GM18519 (cell line): ENCODE results near the gene GPC3.
"Not testable (repeated sequence)": the region's sequence is repeated elsewhere in the genome, so short reads cannot be mapped to it uniquely, and the experiment has no call there.

Experiments
- ATAC-seq: cut with Tn5 transposase; IDR thresholded peaks from one replicate; pipeline ENCODE4 v1.9.1; 2021; ENCODE audit warnings: mild to moderate bottlenecking, moderate library complexity; ENCODE audit not compliant: unreplicated experiment, low FRiP score

Gene GPC3

DNA sequence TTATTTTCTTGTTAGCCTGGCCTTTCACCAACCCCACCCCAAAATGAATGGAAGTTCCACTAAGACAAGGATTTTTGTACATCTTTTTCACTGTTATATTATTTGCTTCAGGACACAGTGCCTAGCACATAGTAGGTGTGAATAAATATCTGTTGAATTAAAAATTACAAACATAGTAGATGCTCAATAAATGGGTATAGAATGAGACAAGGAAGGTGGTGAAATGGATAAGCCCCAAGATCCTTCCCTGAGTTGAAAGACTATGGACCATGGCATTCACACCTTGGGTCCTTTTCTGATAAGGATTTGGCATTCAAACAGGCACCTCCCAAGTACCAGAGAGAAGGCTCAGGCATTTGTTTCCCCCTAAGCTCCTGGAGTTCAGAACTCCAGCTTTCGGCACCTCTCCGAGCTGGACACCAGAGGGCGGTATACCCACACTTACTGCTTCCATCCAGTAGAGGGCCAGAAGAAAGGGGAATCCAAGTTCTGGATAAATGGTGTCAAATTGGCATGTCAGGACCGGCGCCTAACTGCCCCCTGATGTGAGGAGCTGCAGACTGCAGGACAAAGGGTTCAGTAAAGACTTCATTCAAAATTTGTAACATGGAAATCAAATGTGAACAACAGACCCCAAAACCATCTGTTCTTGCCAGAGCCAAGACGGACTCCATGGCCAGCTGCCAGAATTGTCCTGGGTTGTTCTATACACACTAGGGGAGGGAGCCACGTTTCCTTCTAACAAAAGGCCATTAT lies 193.0 kb downstream of the GPC3 start:
- no peak for ATAC-seq

- ATAC-seq: no peak
Measured at GRCh38 chrX:133789829-133790228, 195.6 kb downstream of the GPC3 start.

GRCh38 chrX:133786382-133786781 lies 199.0 kb downstream of the GPC3 start:
- ATAC-seq: no peak

GRCh38 chrX:133783274-133783673 lies 202.1 kb downstream of the GPC3 start:
- ATAC-seq: peak; percentile 77

DNA sequence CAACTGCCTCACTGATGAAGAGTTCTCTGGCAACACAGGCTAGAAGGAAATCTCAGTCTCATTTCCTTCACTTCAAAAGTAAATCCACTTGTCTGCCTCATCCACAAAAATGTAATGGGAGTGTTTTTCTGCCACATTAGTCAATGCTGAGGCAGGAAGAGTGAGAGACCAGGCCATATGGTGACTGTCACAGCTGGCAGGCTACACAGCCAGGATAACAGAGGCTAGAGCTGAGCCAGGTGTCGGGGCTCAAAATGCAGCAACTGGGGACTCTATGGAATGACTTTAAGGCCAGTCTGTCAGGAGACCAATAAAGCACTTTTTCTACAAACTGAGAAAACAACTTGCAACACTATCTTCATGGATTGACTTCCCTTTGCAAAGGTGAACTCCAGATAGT lies 204.2 kb downstream of the GPC3 start:
- ATAC-seq: no peak

GRCh38 chrX:133776072-133776471 lies 209.3 kb downstream of the GPC3 start:
- no peak for ATAC-seq

DNA sequence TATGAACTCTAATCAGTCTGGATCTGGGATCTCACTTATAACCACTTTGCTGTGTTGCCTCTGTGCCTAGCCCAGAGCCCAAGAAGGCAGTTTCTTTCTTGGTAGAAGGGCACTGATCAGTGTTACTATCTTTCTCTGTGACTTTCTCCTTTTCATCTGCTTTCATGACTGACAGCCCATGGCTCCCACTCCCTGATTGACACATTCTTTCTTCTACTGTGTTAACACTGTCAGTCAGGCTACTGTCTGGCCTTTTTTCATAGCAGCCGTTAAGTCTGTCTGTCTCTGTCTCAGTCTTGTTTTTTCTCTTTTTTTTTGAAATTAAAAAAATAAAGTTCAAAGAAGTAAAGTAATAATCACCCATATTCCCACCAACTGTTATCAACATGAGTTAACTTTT lies 210.6 kb downstream of the GPC3 start:
- no peak for ATAC-seq

DNA sequence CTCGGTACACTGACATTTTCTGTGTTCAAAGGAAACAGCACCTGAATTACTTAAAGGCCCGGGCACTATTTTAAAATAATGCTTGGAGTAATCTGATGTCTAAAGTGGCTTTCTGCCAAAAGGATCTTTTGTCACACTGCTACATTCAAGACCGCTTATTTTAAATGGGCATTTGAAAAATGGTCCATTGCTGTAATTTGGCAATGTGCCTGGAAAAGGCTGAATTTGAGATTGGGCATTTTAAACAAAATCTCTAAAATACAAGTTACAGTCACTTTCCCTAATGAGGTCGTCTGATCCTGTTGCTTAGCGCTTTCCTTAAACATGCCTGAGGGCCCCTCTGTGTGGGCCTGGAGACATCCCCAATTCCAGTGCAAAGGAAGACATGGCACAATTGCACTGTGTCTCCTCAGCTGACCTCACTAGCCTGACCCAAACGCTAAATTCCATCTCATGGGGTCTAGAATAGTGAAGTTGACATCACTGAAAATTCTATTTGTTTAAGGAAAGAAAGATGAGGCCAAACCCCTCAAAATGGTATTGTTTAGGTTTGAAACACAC lies 214.2 kb downstream of the GPC3 start:
- ATAC-seq: no peak

- not testable (repeated sequence) for ATAC-seq
Measured at GRCh38 chrX:133762976-133763548, 222.3 kb downstream of the GPC3 start.

DNA sequence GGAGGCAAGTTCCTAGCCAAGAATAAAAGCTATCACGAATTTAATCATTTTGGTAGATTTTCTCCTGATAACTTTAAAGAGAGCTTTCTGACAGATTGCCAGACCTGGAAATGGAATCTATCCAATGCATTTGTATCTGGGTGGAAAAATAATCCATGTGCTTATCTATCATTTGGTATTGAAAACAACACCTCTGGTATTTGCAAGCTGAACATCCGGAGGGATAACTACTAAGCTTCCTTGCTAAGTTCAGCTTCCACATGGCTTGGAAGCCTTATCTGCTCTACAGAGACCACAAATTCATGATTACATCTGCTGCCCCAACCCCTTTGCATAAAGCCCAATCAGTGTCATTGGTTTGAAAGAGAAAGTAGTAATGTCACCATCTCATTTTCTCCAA lies 230.7 kb downstream of the GPC3 start:
- no peak for ATAC-seq

DNA sequence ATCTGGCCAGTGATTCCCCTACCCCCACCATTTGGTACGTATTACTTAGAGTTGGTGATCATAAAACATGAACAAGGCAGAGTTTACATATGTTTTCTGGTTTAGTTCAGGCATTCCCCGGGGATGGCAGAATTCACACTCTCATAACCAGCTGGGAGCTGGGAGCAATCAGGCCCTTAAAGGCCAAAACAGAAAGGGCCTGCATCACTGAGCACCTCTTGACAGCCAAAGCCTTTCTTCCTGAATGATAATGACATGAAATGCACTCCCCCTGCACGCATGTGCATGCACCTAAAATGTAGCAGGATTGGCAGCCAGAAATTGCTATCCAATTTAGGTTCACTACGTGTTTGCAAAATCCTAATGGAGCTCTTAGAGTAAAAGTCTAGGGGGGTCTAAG lies 235.4 kb downstream of the GPC3 start:
- ATAC-seq: no peak

GRCh38 chrX:133749370-133749769 lies 236.0 kb downstream of the GPC3 start:
- no peak for ATAC-seq

DNA sequence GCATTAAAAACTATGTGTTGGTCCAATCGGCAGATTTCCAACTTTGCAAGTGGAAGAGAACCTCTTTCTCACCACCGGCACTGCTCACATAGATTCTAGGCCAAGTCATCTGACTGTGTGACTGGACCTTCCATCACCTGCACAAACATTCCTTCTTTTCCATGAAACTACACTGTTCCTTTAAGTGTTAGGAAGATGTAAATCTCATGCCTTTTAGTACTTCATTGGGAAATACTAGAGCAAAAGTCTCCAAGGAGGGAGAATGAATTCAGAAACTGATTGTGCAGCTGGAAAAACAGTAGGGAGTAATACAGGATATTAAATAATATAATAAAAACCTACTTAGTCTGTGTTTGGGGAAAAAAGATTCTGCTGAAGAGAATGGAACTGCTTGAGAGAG lies 238.2 kb downstream of the GPC3 start:
- ATAC-seq: no peak

- peak; percentile 38 for ATAC-seq
Measured at GRCh38 chrX:133746593-133746992, 238.8 kb downstream of the GPC3 start.

DNA sequence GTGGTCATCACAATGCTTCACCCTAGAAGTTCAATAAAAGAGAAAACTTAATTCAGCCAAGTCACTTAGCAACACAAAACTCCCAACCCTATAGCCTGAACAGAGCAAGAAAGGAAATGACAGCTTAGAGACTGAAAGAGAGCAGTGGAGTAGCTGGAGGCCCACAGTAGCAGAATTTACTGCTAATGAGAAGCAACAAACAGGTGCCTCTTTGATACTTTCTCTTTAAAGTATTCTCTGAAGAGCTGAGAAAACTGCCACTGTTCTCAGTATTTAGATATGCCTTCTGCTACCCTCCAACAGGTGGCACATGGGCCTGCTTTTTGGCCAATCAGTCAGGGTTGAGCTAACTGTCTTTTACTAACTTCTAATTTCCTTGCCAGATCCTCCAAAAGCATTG lies 240.0 kb downstream of the GPC3 start:
- peak; percentile 71 for ATAC-seq

DNA sequence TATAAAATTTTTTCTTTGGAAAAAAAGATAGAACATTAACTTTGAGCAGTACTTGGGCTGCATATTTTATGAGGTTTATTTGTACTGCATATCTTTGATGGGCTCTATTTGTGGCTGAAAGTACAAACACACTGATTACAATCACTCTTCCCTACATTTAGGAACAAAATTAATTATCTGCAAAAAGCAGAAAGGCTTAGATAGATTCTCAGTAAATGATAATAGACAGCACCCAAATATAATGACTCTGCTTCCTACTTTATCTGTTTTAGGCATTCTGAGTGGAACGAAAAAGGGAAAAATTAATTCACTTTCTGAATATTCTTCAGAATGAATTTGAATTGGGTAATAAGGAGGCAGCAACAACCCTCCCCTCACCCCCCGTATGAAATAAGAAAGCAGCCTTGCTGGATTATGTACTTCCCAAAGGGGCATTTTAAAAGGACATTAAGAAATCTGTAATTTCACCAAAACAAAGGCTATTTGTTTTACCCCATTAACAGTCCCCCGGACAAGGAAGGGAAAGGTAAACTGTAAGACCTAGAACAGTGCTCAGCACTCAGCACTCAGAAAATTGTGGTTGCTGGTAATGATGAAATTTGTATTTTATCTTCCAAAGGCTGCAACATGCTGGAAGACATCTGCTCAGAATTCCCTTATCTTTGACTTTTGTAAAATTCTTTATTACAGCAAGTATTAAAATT lies 242.6 kb downstream of the GPC3 start:
- ATAC-seq: no peak

DNA sequence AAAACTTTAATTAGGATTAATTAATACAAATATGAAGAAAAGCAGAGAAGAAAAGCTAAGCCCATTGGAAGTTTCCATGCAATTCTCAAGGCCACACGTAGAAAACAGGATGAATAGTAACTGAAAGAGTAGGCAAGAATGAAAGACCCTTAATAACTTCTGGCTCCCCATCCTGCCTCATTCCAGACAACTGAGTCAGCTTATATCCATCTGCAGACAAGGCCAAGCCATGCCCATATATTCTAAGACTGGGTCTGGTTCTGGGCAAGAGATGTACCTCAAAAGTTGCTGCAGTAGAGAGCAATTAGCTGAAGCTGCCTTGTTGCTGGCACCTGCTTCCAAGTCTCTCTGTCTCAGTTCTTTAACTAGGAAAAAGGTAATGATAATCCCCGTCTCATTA lies 244.1 kb downstream of the GPC3 start:
- no peak for ATAC-seq

DNA sequence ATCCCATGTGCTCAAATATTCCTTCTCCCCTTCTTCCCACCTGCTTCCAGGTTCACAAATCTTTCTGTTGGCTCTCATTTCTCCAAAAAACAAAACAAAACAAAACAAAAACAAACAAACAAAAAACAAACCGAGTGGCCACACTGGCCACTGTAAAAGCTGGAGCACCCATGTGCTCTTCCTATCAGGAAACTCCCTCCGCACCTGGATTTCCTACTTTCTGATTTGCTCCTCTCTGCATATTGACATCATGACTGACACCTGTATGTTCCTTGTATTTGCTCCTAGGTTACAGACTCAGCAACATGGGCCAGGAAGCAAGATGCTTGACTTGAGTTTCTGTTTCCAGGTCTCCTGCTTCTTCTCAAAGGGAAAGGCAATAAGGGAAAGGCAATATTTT lies 258.8 kb downstream of the GPC3 start:
- no peak for ATAC-seq

- no peak for ATAC-seq
Measured at GRCh38 chrX:133726211-133726630, 259.2 kb downstream of the GPC3 start.

DNA sequence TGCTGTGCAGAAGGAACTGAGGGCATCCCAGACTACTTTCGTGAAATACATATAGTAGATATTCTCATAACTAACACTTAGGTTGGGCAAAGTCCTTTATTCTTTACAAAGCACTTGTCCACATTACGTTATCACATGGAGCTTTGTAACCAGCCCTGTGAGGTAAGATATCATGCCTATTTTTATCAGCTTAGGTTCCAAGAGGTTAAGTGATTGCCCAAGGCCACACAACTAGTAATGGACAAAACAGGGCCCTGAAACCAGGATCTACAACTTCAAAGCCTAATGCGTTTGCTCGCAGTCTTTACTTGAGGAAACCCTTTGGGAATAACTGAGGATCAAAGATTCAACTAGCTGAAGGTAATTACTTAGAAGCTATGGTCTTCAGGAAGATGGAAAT lies 261.5 kb downstream of the GPC3 start:
- ATAC-seq: no peak

DNA sequence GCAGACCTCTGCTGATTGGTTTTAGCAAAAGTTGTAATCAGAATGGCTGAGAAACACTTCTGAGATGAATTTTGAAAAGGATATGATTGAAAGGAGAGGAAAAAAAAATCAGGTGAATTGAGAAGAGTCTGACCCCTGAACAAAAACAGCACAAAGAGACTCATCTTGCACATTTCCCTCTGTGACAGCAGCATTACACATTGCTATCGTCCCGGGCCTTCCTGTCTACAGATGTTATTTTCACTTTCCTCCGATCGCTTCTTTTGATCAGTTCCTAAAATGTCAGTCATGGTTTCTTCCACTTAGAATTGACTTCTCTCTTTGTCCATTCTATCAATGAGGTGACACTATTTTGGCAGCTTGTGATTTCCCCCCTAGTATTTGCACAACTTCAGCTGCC lies 262.6 kb downstream of the GPC3 start:
- no peak for ATAC-seq
